Left ventricle myocardium inferior (tissue), 1 donor: ENCODE measurements around the gene LRRIQ3. TPM values are rescaled to one million over a fixed set of nuclear protein-coding genes. Genes with fewer than 3 reads are reported as not detected.

ENCODE experiments used
- DNase-seq: peaks from one replicate; pipeline ENCODE4 v3.0.0-alpha.2; 2020
- H3K27ac ChIP-seq: fragments of 200-600 bp; replicated peaks from 2 replicates; pipeline ENCODE4 v1.8.0; 2021
- H3K27me3 ChIP-seq: fragments of 200-600 bp; 2 replicates; pipeline ENCODE4 v1.8.0; 2021; ENCODE audit warnings: low read depth
- H3K36me3 ChIP-seq: fragments of 200-600 bp; 2 replicates; pipeline ENCODE4 v1.8.0; 2021
- H3K4me1 ChIP-seq: fragments of 200-600 bp; 2 replicates; pipeline ENCODE4 v1.8.0; 2021
- H3K4me3 ChIP-seq: fragments of 200-600 bp; 2 replicates; pipeline ENCODE4 v1.8.0; 2021; ENCODE audit warnings: mild to moderate bottlenecking, moderate library complexity
- H3K9me3 ChIP-seq: fragments of 200-600 bp; replicated peaks from 2 replicates; pipeline ENCODE4 v1.8.0; 2021
- intact Hi-C: fragments of 100-400 bp; cut with micrococcal nuclease; formaldehyde crosslinking; loops from one replicate; pipeline ENCODE4 v1.11.0; 2022
- total RNA-seq: library from RNA; stranded (reverse); fragmentation: NEBNext Ultra II Directional; extraction: Animal tissue kit (Norgen Biotek cat#: 25700); gene quantifications from one replicate; pipeline ENCODE4 v1.2.1, GENCODE V29; 2021
- TF ChIP-seq, protein P1 (sequence below): fragments of 200-600 bp; IDR thresholded peaks from 2 replicates; pipeline ENCODE4 v1.8.0; 2021; ENCODE audit warnings: antibody characterized with exemption, mild to moderate bottlenecking, borderline replicate concordance
- donor health status: DM: no; HTN: yes; CAD: no; lungs with severe emphysema.

The LRRIQ3 gene
- total RNA-seq, 1 donor from 2014 or later = 0.44 TPM

DNA sequence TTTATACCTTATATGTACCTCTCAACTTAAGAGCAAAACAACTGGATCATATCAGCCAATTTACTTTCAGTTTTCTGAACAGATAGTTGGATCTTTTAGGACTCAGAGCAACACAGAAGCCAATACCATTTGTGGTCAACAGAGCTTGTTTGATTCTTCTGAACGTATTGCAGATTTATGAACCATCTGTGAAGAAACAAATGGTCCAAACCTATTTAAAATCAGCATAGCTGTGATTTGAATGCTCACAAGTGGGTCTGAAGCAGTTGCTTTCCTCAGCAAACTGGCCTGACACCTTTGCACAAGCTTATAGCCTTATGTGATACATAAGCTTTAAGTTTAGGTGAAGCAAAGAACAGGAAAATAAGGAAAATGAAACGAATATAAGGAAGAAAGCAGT, 147.6 kb downstream of the LRRIQ3 start:
- TF ChIP-seq, protein P1, sequence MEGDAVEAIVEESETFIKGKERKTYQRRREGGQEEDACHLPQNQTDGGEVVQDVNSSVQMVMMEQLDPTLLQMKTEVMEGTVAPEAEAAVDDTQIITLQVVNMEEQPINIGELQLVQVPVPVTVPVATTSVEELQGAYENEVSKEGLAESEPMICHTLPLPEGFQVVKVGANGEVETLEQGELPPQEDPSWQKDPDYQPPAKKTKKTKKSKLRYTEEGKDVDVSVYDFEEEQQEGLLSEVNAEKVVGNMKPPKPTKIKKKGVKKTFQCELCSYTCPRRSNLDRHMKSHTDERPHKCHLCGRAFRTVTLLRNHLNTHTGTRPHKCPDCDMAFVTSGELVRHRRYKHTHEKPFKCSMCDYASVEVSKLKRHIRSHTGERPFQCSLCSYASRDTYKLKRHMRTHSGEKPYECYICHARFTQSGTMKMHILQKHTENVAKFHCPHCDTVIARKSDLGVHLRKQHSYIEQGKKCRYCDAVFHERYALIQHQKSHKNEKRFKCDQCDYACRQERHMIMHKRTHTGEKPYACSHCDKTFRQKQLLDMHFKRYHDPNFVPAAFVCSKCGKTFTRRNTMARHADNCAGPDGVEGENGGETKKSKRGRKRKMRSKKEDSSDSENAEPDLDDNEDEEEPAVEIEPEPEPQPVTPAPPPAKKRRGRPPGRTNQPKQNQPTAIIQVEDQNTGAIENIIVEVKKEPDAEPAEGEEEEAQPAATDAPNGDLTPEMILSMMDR = no peak
- Histone ChIP-seq H3K27ac (no peak overlapping the region), H3K4me3 (no peak overlapping the region), H3K4me1 (no peaks in the 10 kb centered on the region), H3K36me3 (no peaks in the 10 kb centered on the region), H3K9me3 (peaks cover 21% of the 10 kb centered on the region), H3K27me3 (no peaks in the 10 kb centered on the region)
- intact Hi-C loops = no loop called here
- DNase-seq = no peak

DNA sequence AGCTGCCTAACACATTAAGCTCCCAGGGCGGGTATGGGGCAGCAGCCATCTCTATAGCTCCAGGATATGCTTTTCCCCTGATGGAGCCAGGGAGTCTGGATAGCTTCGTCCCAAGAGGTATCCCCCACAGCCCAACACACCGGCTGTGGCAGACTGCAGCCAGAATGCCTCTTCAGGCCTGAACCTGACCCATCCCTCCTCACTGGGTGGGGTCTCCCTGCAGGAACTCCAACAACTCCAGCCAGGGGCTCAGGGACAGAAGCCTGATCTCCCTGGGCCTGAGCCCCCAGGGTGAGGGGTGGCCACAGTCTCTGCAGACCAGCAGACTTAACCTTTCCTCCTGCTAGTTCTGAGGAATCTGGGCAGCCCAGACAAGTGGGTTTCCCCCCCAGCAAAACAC, 159.9 kb downstream of the LRRIQ3 start:
- Histone ChIP-seq H3K36me3 (no peaks in the 10 kb centered on the region), H3K27ac (no peak overlapping the region), H3K4me3 (no peak overlapping the region), H3K9me3 (peaks cover 32% of the 10 kb centered on the region), H3K27me3 (no peaks in the 10 kb centered on the region), H3K4me1 (no peaks in the 10 kb centered on the region)
- no peak for DNase-seq
- intact Hi-C loops = no loop called here
- TF ChIP-seq, protein P1 = no peak

DNA sequence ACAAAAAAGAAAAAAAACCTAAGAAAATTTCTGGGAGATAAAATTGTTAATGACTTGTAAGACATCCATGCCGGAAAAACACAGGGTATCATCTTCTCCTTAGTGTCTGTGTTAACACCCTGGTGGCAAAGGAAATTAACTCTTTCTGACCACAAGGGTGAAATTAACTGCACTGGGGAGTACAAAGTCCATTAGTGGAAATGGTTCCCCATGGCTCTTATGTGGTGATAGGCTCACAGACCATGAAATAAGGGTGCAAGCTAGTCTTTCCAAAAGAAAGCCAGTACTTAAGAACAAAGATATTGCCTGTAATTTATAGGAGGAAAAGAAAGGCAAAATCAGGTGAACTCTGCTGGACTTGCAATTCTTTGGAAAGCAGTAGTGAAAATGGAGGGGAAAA, 185.4 kb downstream of the LRRIQ3 start:
- Histone ChIP-seq H3K36me3 (no peaks in the 10 kb centered on the region), H3K4me1 (no peaks in the 10 kb centered on the region), H3K9me3 (no peaks in the 10 kb centered on the region), H3K27ac (no peak overlapping the region), H3K27me3 (peaks cover 40% of the 10 kb centered on the region), H3K4me3 (no peak overlapping the region)
- DNase-seq = no peak
- intact Hi-C loops = no loop called here
- TF ChIP-seq, protein P1 = no peak

DNA sequence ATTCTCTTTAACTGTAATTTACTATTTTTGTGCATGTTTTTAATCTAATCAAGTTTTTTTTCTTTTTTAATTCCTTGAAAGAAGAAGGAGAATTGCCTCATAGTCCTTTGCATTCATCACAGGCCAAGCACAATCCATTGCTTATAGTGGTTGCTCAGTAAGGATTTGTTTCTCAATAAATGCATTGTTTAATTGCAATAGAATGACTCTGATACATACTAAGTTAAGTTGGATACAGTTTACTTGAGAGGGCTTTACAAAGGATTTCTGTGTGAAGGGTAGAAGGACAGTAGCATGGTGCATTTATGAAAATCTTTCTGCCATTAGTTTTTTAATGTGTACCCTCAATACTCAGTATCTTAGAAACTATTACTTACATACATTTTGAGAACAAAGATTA, 186.2 kb downstream of the LRRIQ3 start:
- H3K4me3 ChIP-seq = no peak overlapping the region
- TF ChIP-seq, protein P1 = no peak
- H3K4me1 ChIP-seq = no peaks in the 10 kb centered on the region
- intact Hi-C loops = no loop called here
- H3K27me3 ChIP-seq = peaks cover 40% of the 10 kb centered on the region
- H3K36me3 ChIP-seq = no peaks in the 10 kb centered on the region
- H3K9me3 ChIP-seq = no peaks in the 10 kb centered on the region
- DNase-seq = no peak
- no peak overlapping the region for H3K27ac ChIP-seq

DNA sequence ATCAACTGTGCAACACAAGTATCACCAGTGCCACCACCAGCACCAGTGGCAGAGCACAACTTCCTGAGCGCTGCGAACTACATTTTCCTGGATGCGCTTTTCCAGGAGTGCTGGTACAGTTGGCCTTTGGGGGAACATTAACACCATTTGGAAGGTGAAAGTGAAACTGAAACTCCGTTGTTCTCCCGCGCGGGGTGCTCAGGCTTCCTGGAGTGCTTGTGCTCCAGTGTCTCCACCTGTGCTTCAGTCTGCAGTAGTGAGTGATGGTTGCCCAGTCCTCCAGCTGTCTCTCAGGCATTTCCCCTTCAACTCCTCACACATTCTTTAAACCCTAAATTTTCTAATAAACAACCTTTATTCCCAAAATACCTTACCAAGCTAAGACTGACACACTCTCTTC, 187.8 kb downstream of the LRRIQ3 start:
- Histone ChIP-seq H3K4me3 (no peak overlapping the region), H3K9me3 (no peaks in the 10 kb centered on the region), H3K36me3 (no peaks in the 10 kb centered on the region), H3K4me1 (no peaks in the 10 kb centered on the region), H3K27me3 (peaks cover 45% of the 10 kb centered on the region), H3K27ac (no peak overlapping the region)
- DNase-seq = no peak
- intact Hi-C loops = no loop called here
- TF ChIP-seq, protein P1 = no peak

DNA sequence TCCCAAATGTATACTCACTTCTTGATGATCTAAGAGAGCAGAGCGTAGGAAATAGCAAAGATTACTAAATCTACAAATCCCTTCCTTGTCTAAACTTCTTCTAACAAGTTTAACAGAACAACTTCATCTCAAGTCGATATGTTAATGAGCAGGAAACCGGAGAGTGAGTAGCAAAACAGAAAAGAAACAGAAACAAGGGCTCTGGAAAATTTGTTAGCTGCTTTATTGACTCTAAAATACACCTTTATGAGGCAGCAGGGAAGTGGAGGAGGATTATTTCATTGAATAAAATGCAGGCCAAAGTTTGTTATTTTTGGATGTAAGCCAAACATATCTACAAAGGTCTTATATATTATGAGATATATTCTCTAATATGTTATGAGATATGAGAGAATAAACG, 192.4 kb downstream of the LRRIQ3 start:
- no peak overlapping the region for H3K4me3 ChIP-seq
- H3K36me3 ChIP-seq = no peaks in the 10 kb centered on the region
- peaks cover 9% of the 10 kb centered on the region for H3K4me1 ChIP-seq
- intact Hi-C loops = no loop called here
- H3K27me3 ChIP-seq = peaks cover 51% of the 10 kb centered on the region
- no peaks in the 10 kb centered on the region for H3K9me3 ChIP-seq
- H3K27ac ChIP-seq = no peak overlapping the region
- TF ChIP-seq, protein P1 = no peak
- no peak for DNase-seq
